ENCODE measurements around the gene CCNL2.
"Not testable (repeated sequence)": the region's sequence is repeated elsewhere in the genome, so short reads cannot be mapped to it uniquely, and the experiment has no call there.

The CCNL2 gene

GRCh38 chr1:1419813-1420653 lies 20.9 kb upstream of the CCNL2 start:
- no peak for DNase-seq (ENCODE audit: low read depth in 2 of 2)

- DNase-seq (ENCODE audit: low read depth in 2 of 2), result no peak
Measured at GRCh38 chr1:1419363-1419812, 20.3 kb upstream of the CCNL2 start.

GRCh38 chr1:1418464-1419362 lies 19.6 kb upstream of the CCNL2 start:
- no peak for DNase-seq (ENCODE audit: low read depth in 2 of 2)

GRCh38 chr1:1417825-1418463 lies 18.8 kb upstream of the CCNL2 start:
- DNase-seq (ENCODE audit: low read depth in 2 of 2), result not testable (repeated sequence)

- DNase-seq (ENCODE audit: low read depth in 2 of 2), result not testable (repeated sequence)
Measured at GRCh38 chr1:1417396-1417795, 18.3 kb upstream of the CCNL2 start.

GRCh38 chr1:1415751-1416150 lies 16.6 kb upstream of the CCNL2 start:
- no peak for DNase-seq (ENCODE audit: low read depth in 2 of 2)

- not testable (repeated sequence) for DNase-seq (ENCODE audit: low read depth in 2 of 2)
Measured at GRCh38 chr1:1412311-1412902, 13.3 kb upstream of the CCNL2 start.

GRCh38 chr1:1411626-1412025 lies 12.5 kb upstream of the CCNL2 start:
- DNase-seq (ENCODE audit: low read depth in 2 of 2), result no peak

- DNase-seq (ENCODE audit: low read depth in 2 of 2), result not testable (repeated sequence)
Measured at GRCh38 chr1:1410238-1410637, 11.1 kb upstream of the CCNL2 start.

- no peak for DNase-seq (ENCODE audit: low read depth in 2 of 2)
Measured at GRCh38 chr1:1407636-1408318, 8.6 kb upstream of the CCNL2 start.

GRCh38 chr1:1406821-1407635 lies 7.9 kb upstream of the CCNL2 start, which contains the start of gene MRPL20:
TSS of gene MRPL20 (minus strand) at chr1:1407293. CDS start at chr1:1407217, 76 bp downstream.
- DNase-seq (ENCODE audit: low read depth in 2 of 2), result peak; percentile 92 to 94

- no peak for DNase-seq (ENCODE audit: low read depth in 2 of 2)
Measured at GRCh38 chr1:1406101-1406820, 7.1 kb upstream of the CCNL2 start.

- no peak for DNase-seq (ENCODE audit: low read depth in 2 of 2)
Measured at GRCh38 chr1:1403653-1404052, 4.5 kb upstream of the CCNL2 start.

GRCh38 chr1:1402901-1403392 lies 3.8 kb upstream of the CCNL2 start:
- not testable (repeated sequence) for DNase-seq (ENCODE audit: low read depth in 2 of 2)

- DNase-seq (ENCODE audit: low read depth in 2 of 2), result peak in 1 of 2 donors; percentile 45
Measured at GRCh38 chr1:1402072-1402900, 3.2 kb upstream of the CCNL2 start.

GRCh38 chr1:1401457-1402010 lies 2.4 kb upstream of the CCNL2 start:
- no peak for DNase-seq (ENCODE audit: low read depth in 2 of 2)

GRCh38 chr1:1400576-1401456 lies 1.7 kb upstream of the CCNL2 start:
- DNase-seq (ENCODE audit: low read depth in 2 of 2), result no peak

Data from stimulated activated CD4-positive, alpha-beta T cell treated with anti-CD3 and anti-CD28 coated beads, Interleukin-4, amount 100 ng/mL, for 48 hours (primary cell).